Measurements from ENCODE around the gene MGP.

The MGP gene

DNA sequence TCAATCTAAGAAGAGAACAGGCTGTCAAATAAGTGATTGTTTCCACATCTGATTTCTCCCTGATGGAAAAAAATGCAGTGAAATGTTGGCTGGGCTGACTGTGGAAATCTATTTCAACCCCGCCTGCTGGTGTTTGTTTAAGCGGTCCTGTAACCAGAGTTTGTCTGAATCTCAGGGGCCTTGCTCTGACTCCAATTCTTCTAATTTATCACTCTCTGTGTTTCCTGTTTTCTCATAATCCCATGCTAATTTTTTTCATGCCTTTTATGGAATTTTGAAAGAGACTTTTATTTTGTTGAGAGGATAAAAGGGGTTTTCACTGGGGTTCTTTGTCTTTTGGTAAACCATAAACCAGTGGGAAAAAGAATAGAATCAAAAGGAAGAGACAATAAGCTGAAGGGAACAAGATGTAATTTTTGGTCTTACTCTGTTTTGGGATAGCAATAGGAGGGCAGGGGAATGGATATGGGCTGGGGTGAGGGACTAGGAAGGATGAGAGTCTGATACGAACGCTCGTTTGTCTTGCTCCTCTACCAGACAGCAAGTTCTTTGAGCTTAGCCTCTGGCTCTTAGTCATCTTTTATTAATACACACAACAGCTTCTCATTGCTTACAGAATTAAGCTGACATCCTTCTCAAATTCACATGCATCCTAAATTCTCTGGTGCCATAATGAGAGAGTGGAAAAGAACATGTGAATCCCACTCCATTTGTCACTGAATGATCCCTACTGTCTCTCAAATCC, 8.0 kb upstream of the MGP start:
- DNase-seq (ENCODE audit: low read depth) = no peak
- no peak overlapping the region for H3K4me3 ChIP-seq (ENCODE audit: low read depth, low read length)
- TF ChIP-seq MYC (IDR thresholded peaks at IDR 0.05; ENCODE audit: low read depth, low read length) (no peak), POLR2A (IDR thresholded peaks at IDR 0.05; ENCODE audit: extremely low read depth, insufficient read length) (no peak), CTCF (IDR thresholded peaks at IDR 0.05; ENCODE audit: low read depth, low read length) (no peak)
- TF ChIP-seq, protein P1, sequence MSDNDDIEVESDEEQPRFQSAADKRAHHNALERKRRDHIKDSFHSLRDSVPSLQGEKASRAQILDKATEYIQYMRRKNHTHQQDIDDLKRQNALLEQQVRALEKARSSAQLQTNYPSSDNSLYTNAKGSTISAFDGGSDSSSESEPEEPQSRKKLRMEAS (IDR thresholded peaks at IDR 0.05; ENCODE audit: low read depth, low read length) = no peak

DNA sequence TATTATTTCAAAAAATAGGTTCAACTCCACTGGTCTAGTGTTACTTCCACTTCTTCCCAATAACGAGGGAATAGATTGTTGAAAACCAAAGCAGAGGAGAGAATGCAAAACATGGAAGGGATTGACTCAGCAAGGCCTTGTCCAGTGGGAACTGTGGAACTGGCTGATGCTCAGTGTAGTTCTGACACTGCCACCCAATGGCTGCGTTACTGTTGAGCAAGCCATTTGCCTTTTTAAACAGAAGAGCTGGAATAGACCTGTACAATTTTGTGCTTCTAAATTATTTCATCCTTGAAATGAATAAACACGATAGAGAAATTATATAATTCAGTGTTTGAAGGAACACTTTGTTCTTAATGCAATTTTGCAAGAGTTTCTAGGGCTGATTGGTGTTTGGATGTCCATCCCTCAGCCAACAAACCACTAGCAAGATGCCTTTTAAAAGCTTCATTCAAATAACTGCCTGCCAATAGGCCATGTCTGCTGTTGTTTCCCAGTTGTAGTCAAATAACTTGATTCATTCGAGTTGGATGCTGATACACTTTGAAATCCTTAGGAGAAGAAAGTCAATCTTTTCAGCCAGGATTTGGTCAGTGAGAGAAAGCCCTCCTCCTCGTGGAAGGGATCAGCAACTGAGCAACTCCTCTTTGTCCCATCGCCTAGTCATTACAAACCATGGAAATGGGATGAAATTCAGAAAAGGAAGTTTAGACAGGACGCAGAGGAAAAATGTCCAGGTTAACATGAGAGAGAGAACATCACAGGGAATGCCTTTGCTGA, 7.3 kb upstream of the MGP start:
- peak; percentile 5 for DNase-seq (ENCODE audit: low read depth)
- H3K4me3 ChIP-seq (ENCODE audit: low read depth, low read length) = no peak overlapping the region
- no peak for TF ChIP-seq CTCF (IDR thresholded peaks at IDR 0.05; ENCODE audit: low read depth, low read length)

GRCh38 chr12:14890701-14891100, 5.0 kb upstream of the MGP start:
- H3K4me3 ChIP-seq (ENCODE audit: low read depth, low read length) = no peak overlapping the region
- no peak for DNase-seq (ENCODE audit: low read depth)
- TF ChIP-seq MYC (IDR thresholded peaks at IDR 0.05; ENCODE audit: low read depth, low read length) = no peak
- TF ChIP-seq CTCF (IDR thresholded peaks at IDR 0.05; ENCODE audit: low read depth, low read length) = no peak
- TF ChIP-seq POLR2A (IDR thresholded peaks at IDR 0.05; ENCODE audit: extremely low read depth, insufficient read length) = no peak
- TF ChIP-seq, protein P1 (IDR thresholded peaks at IDR 0.05; ENCODE audit: low read depth, low read length) = no peak

- no peak for DNase-seq (ENCODE audit: low read depth)
- no peak overlapping the region for H3K4me3 ChIP-seq (ENCODE audit: low read depth, low read length)
- TF ChIP-seq CTCF (IDR thresholded peaks at IDR 0.05; ENCODE audit: low read depth, low read length) (no peak), POLR2A (IDR thresholded peaks at IDR 0.05; ENCODE audit: extremely low read depth, insufficient read length) (no peak), MYC (IDR thresholded peaks at IDR 0.05; ENCODE audit: low read depth, low read length) (no peak)
- TF ChIP-seq, protein P1 (IDR thresholded peaks at IDR 0.05; ENCODE audit: low read depth, low read length) = no peak
Observed at GRCh38 chr12:14886271-14886670, 617 bp upstream of the MGP start.

DNA sequence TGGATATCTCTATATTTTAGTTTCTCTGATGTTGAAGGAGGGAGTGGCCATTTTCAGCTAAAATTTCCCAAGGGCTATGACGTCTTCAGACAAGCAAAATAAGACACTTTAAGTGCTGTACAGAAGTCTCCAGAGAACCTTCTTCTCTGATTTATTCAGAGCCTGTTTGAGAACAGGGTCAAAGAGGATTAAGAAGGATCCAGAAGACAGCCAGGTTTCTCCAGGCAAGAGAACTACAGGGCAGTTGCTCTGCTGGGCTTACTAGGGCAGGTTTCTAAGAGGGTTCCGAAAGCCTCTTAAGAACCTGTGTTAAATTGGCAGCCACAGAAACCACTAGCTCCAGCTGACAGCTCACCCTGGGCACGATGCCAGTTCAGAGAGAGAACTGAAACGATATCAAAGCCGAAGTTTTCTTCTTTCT, 1.2 kb downstream of the MGP start:
- TF ChIP-seq CTCF (IDR thresholded peaks at IDR 0.05; ENCODE audit: low read depth, low read length) (no peak), MYC (IDR thresholded peaks at IDR 0.05; ENCODE audit: low read depth, low read length) (no peak), POLR2A (IDR thresholded peaks at IDR 0.05; ENCODE audit: extremely low read depth, insufficient read length) (no peak)
- DNase-seq (ENCODE audit: low read depth) = peak; percentile 63
- H3K4me3 ChIP-seq (ENCODE audit: low read depth, low read length) = no peak overlapping the region
